GM10266 (cell line): Measurements from ENCODE around the gene ZSWIM6.

Experiments
- DNase-seq: peaks from one replicate; pipeline ENCODE4 v3.0.0; 2012; ENCODE audit errors: extremely low spot score
- TF ChIP-seq, protein P1 (sequence below): IDR thresholded peaks from 2 replicates; pipeline ENCODE4 v1.5.1; 2012; ENCODE audit warnings: mild to moderate bottlenecking, low read depth; ENCODE audit not compliant: control insufficient read depth, insufficient read depth; ENCODE audit errors: missing control alignments

The ZSWIM6 gene

DNA sequence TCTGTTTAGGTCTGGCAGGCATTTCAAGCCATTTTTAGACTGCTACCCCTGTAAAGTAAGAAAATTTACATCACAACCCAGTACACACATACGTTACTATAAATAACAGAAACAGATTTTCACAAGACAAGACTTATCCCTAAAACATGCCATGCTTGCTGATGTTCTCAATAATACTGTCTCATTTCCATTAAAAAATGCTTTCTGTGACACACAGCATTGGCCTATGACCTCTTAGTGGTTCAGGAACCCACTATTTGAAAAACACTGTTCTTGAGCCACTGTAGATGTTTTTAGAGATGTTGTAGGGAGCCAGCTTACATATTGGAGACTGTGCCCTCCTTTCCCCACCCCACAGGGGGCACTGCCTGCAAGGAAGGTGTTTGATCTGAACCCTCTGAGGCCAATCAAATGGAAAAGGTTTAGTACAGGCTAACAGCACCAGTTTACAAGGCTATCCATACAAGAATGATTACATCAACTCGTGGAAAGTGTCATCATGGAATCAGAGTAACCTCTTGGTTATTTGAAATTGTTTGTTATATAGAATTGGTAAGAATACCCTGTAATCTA, 30.8 kb downstream of the ZSWIM6 start:
- DNase-seq = no peak
- TF ChIP-seq, protein P1, sequence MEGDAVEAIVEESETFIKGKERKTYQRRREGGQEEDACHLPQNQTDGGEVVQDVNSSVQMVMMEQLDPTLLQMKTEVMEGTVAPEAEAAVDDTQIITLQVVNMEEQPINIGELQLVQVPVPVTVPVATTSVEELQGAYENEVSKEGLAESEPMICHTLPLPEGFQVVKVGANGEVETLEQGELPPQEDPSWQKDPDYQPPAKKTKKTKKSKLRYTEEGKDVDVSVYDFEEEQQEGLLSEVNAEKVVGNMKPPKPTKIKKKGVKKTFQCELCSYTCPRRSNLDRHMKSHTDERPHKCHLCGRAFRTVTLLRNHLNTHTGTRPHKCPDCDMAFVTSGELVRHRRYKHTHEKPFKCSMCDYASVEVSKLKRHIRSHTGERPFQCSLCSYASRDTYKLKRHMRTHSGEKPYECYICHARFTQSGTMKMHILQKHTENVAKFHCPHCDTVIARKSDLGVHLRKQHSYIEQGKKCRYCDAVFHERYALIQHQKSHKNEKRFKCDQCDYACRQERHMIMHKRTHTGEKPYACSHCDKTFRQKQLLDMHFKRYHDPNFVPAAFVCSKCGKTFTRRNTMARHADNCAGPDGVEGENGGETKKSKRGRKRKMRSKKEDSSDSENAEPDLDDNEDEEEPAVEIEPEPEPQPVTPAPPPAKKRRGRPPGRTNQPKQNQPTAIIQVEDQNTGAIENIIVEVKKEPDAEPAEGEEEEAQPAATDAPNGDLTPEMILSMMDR = no peak

DNA sequence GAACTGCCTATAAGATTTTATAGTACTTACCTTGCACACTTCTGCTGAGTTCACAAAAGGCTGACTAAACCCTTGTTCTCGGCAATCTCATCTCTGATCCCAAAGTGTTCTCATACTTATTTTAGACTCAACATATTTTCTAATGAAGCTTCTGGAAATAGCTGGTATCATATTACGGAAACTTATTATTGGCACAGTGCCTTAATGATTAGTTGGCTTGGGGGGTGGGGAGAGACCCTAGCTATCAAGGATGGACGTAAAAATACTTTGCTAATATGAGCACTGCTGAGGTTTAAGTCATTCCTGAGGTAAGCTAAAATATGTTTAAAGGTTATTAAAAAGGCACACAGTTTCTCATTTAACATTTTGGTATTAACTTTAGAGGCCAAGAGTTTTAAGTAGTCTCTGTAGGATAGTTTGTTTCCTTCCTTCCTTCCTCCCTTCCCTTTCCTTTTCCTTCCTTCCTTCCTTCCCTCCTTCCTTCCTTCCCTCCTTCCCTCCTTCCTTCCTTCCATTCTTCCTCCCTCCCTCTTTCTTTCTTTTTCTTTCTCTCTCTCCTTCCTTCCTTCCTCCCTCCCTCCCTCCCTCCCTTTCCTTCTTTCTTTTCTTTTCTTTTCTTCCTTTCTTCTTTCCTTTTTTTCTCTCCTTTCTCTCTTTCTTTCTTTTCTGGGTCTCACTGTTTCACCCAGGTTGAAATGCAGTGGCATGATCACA, 31.5 kb downstream of the ZSWIM6 start:
- TF ChIP-seq, protein P1 = no peak
- no peak for DNase-seq

DNA sequence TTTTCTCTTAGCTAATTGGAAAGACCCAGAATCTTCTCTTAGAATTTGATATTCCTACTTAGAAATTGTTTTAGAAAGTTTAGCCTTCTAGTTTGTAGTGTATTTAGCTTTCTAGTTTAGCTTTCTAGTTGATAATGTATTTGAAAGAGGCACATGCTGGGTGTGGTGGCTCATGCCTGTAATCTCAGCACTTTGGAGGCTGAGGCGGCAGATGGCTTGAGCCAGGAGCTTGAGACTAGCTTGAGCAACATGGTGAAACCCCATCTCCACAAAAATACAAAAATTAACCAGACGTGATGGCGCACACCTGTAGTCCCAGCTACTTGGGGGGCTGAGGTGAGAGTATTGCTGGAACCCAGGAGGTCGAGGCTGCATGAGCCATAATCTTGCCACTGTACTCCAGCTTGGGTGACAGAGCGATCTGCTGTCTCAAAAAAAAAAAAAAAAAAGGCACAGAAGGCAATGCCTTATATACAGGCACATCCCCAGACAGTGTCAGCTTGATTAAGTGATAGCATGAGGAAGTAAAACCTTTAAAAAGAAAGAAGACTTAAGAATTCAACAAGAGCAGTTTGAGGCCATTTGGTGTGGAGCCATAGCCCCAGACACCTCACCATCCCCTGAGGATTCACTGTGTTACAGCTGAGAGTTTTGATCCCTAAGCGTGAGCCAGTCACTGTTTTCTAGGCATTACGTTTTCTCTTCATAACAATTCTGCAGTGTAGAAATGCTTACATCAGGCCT, 34.6 kb downstream of the ZSWIM6 start:
- no peak for DNase-seq
- TF ChIP-seq, protein P1 = no peak

DNA sequence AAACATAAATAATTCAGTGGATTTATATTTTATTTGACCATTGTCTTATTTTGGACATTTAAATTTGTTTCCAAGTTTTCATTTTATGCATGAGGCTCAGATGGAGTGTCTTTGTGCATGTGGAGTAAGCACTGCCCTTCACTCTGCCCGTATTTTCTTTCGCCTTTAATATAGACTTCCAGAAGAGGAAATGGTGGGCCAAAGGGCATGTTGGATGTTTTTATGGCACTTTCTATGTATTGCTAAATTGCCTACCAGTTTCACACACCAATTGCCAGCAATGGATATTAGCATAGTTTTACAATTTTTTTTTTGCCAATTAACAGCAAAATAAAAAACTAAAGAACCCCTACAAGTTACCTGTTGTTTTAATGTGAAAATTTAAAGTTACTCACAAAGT, 38.4 kb downstream of the ZSWIM6 start:
- DNase-seq = no peak
- TF ChIP-seq, protein P1 = no peak

DNA sequence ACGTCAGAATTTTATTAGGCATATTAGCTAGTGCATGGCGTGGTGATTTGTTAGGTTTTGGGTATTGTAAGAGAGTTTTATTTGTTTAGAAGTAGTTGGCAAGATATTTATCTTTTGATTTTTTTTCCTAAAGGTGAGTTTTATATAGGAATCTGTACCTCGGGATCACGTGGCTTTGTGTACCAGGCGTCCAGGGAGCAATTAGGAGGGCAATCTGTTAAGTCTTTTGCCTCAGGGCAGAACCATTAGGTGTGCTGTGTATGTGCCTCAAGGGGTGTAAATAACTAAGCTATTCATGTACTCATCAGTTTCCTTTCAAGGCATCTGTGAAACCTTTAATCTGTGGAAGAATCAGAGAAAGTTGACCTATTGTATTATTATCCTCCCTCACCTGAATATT, 39.4 kb downstream of the ZSWIM6 start:
- DNase-seq = no peak
- TF ChIP-seq, protein P1 = no peak

DNA sequence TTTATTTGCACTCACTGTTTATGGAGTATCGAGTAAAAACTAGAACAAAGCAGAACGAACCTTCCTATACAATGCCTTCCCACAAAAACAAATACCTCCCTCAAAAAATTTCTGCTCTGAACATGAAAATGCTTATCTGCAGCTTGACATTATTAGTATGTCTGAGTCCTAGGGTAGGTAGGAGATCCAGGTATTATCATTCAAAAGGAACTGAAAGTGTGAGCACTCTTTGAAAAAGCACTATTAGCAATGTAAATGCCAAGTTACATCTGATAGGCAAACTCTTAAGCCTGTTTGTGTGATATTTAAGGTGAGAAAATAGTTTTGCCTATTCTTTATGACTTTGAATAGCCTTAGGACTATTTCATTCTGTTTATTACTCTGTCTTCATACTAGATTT, 47.6 kb downstream of the ZSWIM6 start:
- TF ChIP-seq, protein P1 = no peak
- DNase-seq = no peak

DNA sequence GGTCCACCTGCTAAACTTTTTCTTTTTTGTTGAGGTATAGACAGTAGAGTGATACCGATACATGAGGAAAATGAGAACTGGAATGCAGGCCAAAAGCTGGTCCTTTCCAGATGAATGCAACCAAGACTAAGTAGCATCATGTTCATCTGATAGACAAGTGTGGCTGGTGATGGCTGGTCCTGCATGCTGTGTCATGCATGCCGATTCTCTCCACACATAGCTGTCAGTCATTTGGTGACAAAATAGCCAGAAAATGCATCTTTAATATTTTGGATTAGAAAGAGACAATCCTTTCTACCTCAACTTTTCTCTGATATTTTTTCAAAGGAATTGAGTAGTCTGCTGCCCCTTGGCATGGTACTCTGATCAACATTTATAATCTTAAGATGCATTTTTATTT, 49.9 kb downstream of the ZSWIM6 start:
- TF ChIP-seq, protein P1 = no peak
- DNase-seq = no peak
